HG03097 (cell line): Measurements from ENCODE around the gene LONP1.
"Not testable (repeated sequence)": the region's sequence is repeated elsewhere in the genome, so short reads cannot be mapped to it uniquely, and the experiment has no call there.

Experiments
- ATAC-seq: cut with Tn5 transposase; IDR thresholded peaks from one replicate; pipeline ENCODE4 v1.9.1; 2021; ENCODE audit not compliant: unreplicated experiment, low FRiP score

Gene LONP1, protein sequence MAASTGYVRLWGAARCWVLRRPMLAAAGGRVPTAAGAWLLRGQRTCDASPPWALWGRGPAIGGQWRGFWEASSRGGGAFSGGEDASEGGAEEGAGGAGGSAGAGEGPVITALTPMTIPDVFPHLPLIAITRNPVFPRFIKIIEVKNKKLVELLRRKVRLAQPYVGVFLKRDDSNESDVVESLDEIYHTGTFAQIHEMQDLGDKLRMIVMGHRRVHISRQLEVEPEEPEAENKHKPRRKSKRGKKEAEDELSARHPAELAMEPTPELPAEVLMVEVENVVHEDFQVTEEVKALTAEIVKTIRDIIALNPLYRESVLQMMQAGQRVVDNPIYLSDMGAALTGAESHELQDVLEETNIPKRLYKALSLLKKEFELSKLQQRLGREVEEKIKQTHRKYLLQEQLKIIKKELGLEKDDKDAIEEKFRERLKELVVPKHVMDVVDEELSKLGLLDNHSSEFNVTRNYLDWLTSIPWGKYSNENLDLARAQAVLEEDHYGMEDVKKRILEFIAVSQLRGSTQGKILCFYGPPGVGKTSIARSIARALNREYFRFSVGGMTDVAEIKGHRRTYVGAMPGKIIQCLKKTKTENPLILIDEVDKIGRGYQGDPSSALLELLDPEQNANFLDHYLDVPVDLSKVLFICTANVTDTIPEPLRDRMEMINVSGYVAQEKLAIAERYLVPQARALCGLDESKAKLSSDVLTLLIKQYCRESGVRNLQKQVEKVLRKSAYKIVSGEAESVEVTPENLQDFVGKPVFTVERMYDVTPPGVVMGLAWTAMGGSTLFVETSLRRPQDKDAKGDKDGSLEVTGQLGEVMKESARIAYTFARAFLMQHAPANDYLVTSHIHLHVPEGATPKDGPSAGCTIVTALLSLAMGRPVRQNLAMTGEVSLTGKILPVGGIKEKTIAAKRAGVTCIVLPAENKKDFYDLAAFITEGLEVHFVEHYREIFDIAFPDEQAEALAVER

GRCh38 chr19:5719961-5720790, at the start of gene LONP1, which contains the start of gene CATSPERD:
Gene LONP1, minus strand, starts transcription at chr19:5720146. Its CDS starts 14 bp downstream, at chr19:5720132.
Gene CATSPERD, plus strand, starts transcription at chr19:5720637. Its CDS starts 101 bp downstream, at chr19:5720738.
- peak; percentile 86 for ATAC-seq

GRCh38 chr19:5767949-5768348, 48.0 kb upstream of the LONP1 start:
- no peak for ATAC-seq

DNA sequence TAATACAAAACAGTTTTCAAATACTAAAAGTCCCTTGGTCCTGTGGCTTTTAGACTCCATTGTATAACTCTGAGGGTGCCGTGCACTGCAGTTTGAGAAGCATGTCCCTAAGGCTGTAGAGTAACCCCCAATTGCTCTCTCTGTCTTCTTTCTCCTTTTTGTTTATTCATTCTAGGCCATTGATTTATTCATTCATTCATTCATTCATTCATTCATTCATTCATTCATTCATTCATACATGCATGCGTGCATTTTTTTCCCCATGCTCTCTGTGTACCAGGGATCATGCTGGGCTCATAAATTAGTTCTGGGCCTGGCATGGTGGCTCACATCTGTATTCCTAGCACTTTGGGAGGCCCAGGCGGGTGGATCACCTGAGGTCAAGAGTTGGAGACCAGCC, 45.3 kb upstream of the LONP1 start:
- no peak for ATAC-seq

GRCh38 chr19:5762608-5763217, 42.8 kb upstream of the LONP1 start:
- no peak for ATAC-seq

GRCh38 chr19:5753743-5754142, 33.8 kb upstream of the LONP1 start:
- no peak for ATAC-seq

GRCh38 chr19:5751709-5752108, 31.8 kb upstream of the LONP1 start:
- no peak for ATAC-seq

DNA sequence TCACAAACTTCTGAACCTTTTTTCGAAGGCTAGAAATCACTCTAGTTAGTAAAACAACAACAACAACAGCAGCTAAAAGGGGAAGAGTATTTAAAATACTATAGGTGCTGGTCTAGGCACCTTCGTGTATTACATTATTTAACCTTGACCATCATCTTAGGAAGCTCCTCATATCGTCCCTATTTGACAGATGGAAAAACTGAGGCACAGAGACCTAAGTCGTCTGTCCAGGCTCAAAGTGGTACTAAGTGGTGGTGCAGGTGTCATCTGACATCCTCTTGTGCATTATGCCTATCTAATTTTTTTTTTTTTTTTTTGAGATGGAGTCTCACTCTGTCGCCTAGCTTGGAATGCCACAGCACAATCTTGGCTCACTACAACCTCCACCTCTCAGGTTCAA, 29.6 kb upstream of the LONP1 start:
- ATAC-seq = no peak

DNA sequence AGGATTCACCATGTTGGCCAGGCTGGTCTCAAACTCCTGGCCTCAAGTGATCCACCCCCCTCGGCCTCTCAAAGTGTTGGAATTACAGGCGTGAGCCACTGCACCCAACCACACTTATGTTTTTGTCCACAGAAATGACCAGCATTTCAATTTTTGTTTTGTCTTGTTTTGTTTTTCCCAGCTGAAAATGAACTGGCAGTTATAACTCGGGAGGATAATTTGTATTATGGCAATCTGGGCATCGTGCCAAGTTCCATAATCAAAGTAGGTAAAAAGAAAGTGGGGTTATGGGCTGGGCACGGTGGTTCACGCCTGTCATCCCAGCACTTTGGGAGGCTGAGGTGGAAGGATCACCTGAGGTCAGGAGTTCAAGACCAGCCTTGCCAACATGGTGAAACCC, 29.0 kb upstream of the LONP1 start:
- ATAC-seq = not testable (repeated sequence)

GRCh38 chr19:5744999-5745398, 25.1 kb upstream of the LONP1 start:
- not testable (repeated sequence) for ATAC-seq

- no peak for ATAC-seq
Measured at GRCh38 chr19:5743630-5744029, 23.7 kb upstream of the LONP1 start.

DNA sequence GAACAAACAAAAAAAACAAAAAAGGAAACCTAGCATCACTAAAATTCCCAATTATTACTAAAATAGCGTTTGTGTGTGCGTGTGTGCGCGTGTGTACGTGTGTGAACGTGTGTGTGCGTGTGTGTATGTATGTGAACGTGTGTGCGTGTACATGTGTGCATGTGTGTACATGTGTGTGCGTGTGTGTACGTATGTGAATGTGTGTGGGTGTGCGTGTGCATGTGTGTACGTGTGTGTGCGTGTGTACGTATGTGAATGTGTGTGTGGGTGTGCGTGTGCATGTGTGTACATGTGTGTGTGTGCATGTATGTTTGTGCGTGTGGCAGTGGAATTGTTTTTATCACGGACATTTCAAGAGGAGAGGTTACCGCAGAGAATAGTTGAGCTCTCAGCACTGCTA, 22.1 kb upstream of the LONP1 start:
- no peak for ATAC-seq

GRCh38 chr19:5738423-5738822, 18.5 kb upstream of the LONP1 start:
- ATAC-seq = no peak

- ATAC-seq = not testable (repeated sequence)
Measured at GRCh38 chr19:5733172-5733571, 13.2 kb upstream of the LONP1 start.

- ATAC-seq = no peak
Measured at GRCh38 chr19:5727453-5728050, 7.6 kb upstream of the LONP1 start.

GRCh38 chr19:5719274-5719960, 529 bp downstream of the LONP1 start:
- ATAC-seq = peak; percentile 0

- no peak for ATAC-seq
Measured at GRCh38 chr19:5718579-5719273, 1.2 kb downstream of the LONP1 start.

- ATAC-seq = no peak
Measured at GRCh38 chr19:5718037-5718578, 1.8 kb downstream of the LONP1 start.
